Mesothelial cell of epicardium (in vitro differentiated cells): ENCODE results near the gene PERP. TPM values are rescaled to one million over a fixed set of nuclear protein-coding genes. Genes with fewer than 3 reads are reported as not detected.
"Not testable (repeated sequence)": the region's sequence is repeated elsewhere in the genome, so short reads cannot be mapped to it uniquely, and the experiment has no call there.

Experiments
- DNase-seq, 2 experiments: peaks; one replicate each; pipeline ENCODE4 v3.0.0; 2021; ENCODE audit warnings: low spot score in 2 of 2; ENCODE audit not compliant: unreplicated experiment in 2 of 2
- H3K27ac Mint-ChIP-seq: 2 replicates; pipeline ENCODE4 v1.8.0; 2021; ENCODE audit warnings: mixed read lengths
- H3K27me3 Mint-ChIP-seq: 2 replicates; pipeline ENCODE4 v1.8.0; 2021; ENCODE audit warnings: low read depth, mixed read lengths
- H3K36me3 Mint-ChIP-seq: 2 replicates; pipeline ENCODE4 v1.8.0; 2021; ENCODE audit warnings: mixed read lengths
- H3K4me1 Mint-ChIP-seq: 2 replicates; pipeline ENCODE4 v1.8.0; 2021; ENCODE audit warnings: mixed read lengths
- H3K4me3 Mint-ChIP-seq: 2 replicates; pipeline ENCODE4 v1.8.0; 2021; ENCODE audit warnings: mild to moderate bottlenecking, moderate library complexity, mixed read lengths
- H3K9me3 Mint-ChIP-seq: 2 replicates; pipeline ENCODE4 v1.8.0; 2021; ENCODE audit warnings: mixed read lengths
- CTCF ChIP-seq: fragments of 200-600 bp; sonication (generic); IDR thresholded peaks from one replicate; pipeline ENCODE4 v1.5.0; 2021; ENCODE audit warnings: antibody characterized with exemption; ENCODE audit not compliant: unreplicated experiment
- total RNA-seq: library from RNA; stranded (reverse); gene quantifications from 3 replicates; pipeline ENCODE4 v1.2.1, GENCODE V29; 2021

The PERP gene
- total RNA-seq, 1 donor from 2014 or later = 55.6 TPM

GRCh38 chr6:138086573-138087196, 20.5 kb downstream of the PERP start:
- H3K27ac Mint-ChIP-seq = peak overlapping the region; percentile 17
- no peaks in the 10 kb centered on the region for H3K27me3 Mint-ChIP-seq
- DNase-seq = no peak
- peaks cover 43% of the 10 kb centered on the region for H3K4me1 Mint-ChIP-seq
- no peak for TF ChIP-seq CTCF
- H3K36me3 Mint-ChIP-seq = peaks cover 3% of the 10 kb centered on the region
- no peak overlapping the region for H3K4me3 Mint-ChIP-seq
- no peaks in the 10 kb centered on the region for H3K9me3 Mint-ChIP-seq

- Mint-ChIP-seq H3K36me3 (no peaks in the 10 kb centered on the region), H3K27ac (no peak overlapping the region), H3K4me1 (peaks cover 42% of the 10 kb centered on the region), H3K4me3 (no peak overlapping the region), H3K27me3 (no peaks in the 10 kb centered on the region), H3K9me3 (no peaks in the 10 kb centered on the region)
- DNase-seq = no peak
- no peak for TF ChIP-seq CTCF
Observed at GRCh38 chr6:138085839-138086222, 21.4 kb downstream of the PERP start.

- Mint-ChIP-seq H3K27ac (no peak overlapping the region), H3K27me3 (no peaks in the 10 kb centered on the region), H3K9me3 (peaks cover 6% of the 10 kb centered on the region), H3K4me1 (peaks cover 38% of the 10 kb centered on the region), H3K4me3 (no peak overlapping the region), H3K36me3 (no peaks in the 10 kb centered on the region)
- no peak for TF ChIP-seq CTCF
- no peak for DNase-seq
Observed at GRCh38 chr6:138084904-138085838, 22.0 kb downstream of the PERP start.

- Mint-ChIP-seq H3K4me3 (no peak overlapping the region), H3K4me1 (peaks cover 11% of the 10 kb centered on the region), H3K36me3 (no peaks in the 10 kb centered on the region), H3K9me3 (peaks cover 18% of the 10 kb centered on the region), H3K27me3 (no peaks in the 10 kb centered on the region), H3K27ac (no peak overlapping the region)
- no peak for DNase-seq
- TF ChIP-seq CTCF = no peak
Observed at GRCh38 chr6:138082232-138082631, 25.0 kb downstream of the PERP start.

- H3K9me3 Mint-ChIP-seq = peaks cover 20% of the 10 kb centered on the region
- not testable (repeated sequence) for DNase-seq, H3K4me1 Mint-ChIP-seq, H3K4me3 Mint-ChIP-seq, H3K36me3 Mint-ChIP-seq, H3K27me3 Mint-ChIP-seq, H3K27ac Mint-ChIP-seq
Observed at GRCh38 chr6:138079556-138079955, 27.7 kb downstream of the PERP start.

GRCh38 chr6:138078491-138078890, 28.7 kb downstream of the PERP start:
- DNase-seq = no peak
- TF ChIP-seq CTCF = no peak
- H3K4me1 Mint-ChIP-seq = no peaks in the 10 kb centered on the region
- H3K36me3 Mint-ChIP-seq = peaks cover 3% of the 10 kb centered on the region
- H3K4me3 Mint-ChIP-seq = no peak overlapping the region
- H3K27me3 Mint-ChIP-seq = no peaks in the 10 kb centered on the region
- H3K9me3 Mint-ChIP-seq = peaks cover 28% of the 10 kb centered on the region
- no peak overlapping the region for H3K27ac Mint-ChIP-seq
